ENCODE data around the gene SLC25A13. TPM values are rescaled to one million over a fixed set of nuclear protein-coding genes. Genes with fewer than 3 reads are reported as not detected.
A peak's percentile ranks its signal among the peaks of the same experiment; 100 is the strongest.
"Not testable (repeated sequence)": the region's sequence is repeated elsewhere in the genome, so short reads cannot be mapped to it uniquely, and the experiment has no call there.

The SLC25A13 gene
- total RNA-seq, 1 donor from 2014 or later: 96.4 TPM

- ATAC-seq (no peak), DNase-seq (ENCODE audit: low spot score) (no peak)
These were observed 20.9 kb downstream of the SLC25A13 start for GRCh38 chr7:96300986-96301385.

- ATAC-seq (no peak), DNase-seq (ENCODE audit: low spot score) (no peak)
These were observed 21.4 kb downstream of the SLC25A13 start for GRCh38 chr7:96300502-96300901.

- ATAC-seq (no peak), DNase-seq (ENCODE audit: low spot score) (no peak)
These were observed 22.4 kb downstream of the SLC25A13 start for GRCh38 chr7:96299496-96299895.

GRCh38 chr7:96297876-96298275 is 24.0 kb downstream of the SLC25A13 start:
- no peak for DNase-seq (ENCODE audit: low spot score)
- ATAC-seq: no peak

- not testable (repeated sequence) for ATAC-seq
These were observed 24.5 kb downstream of the SLC25A13 start for GRCh38 chr7:96297446-96297845.

GRCh38 chr7:96293911-96294310 is 28.0 kb downstream of the SLC25A13 start:
- DNase-seq (ENCODE audit: low spot score); ATAC-seq: not testable (repeated sequence)

More at GRCh38 chr7:96297446-96297845, 24.5 kb downstream of the SLC25A13 start:
- not testable (repeated sequence) for DNase-seq (ENCODE audit: low spot score)

GRCh38 chr7:96287559-96287958 is 34.3 kb downstream of the SLC25A13 start:
- no peak for DNase-seq (ENCODE audit: low spot score)
- ATAC-seq: no peak

GRCh38 chr7:96287132-96287531 is 34.8 kb downstream of the SLC25A13 start:
- DNase-seq (ENCODE audit: low spot score) (no peak), ATAC-seq (peak; percentile 31)

GRCh38 chr7:96285579-96285978 is 36.3 kb downstream of the SLC25A13 start:
- DNase-seq (ENCODE audit: low spot score): no peak
- no peak for ATAC-seq

- no peak for DNase-seq (ENCODE audit: low spot score)
- ATAC-seq: no peak
These were observed 37.1 kb downstream of the SLC25A13 start for GRCh38 chr7:96284835-96285234.

GRCh38 chr7:96284240-96284639 is 37.7 kb downstream of the SLC25A13 start:
- DNase-seq (ENCODE audit: low spot score): no peak
- ATAC-seq: no peak

- ATAC-seq: no peak
- no peak for DNase-seq (ENCODE audit: low spot score)
These were observed 39.1 kb downstream of the SLC25A13 start for GRCh38 chr7:96282835-96283234.

- no peak for DNase-seq (ENCODE audit: low spot score)
- ATAC-seq: peak; percentile 26
These were observed 44.0 kb downstream of the SLC25A13 start for GRCh38 chr7:96277921-96278320.

- no peak for DNase-seq (ENCODE audit: low spot score)
- peak; percentile 52 for ATAC-seq
These were observed 45.9 kb downstream of the SLC25A13 start for GRCh38 chr7:96276019-96276418.

GRCh38 chr7:96273716-96274115 is 48.2 kb downstream of the SLC25A13 start:
- no peak for DNase-seq (ENCODE audit: low spot score)
- no peak for ATAC-seq

- ATAC-seq (no peak), DNase-seq (ENCODE audit: low spot score) (no peak)
These were observed 52.5 kb downstream of the SLC25A13 start for GRCh38 chr7:96269246-96269994.

GRCh38 chr7:96266580-96266979 is 55.3 kb downstream of the SLC25A13 start:
- no peak for ATAC-seq

GRCh38 chr7:96266015-96266414 is 55.9 kb downstream of the SLC25A13 start:
- peak; percentile 53 for DNase-seq (ENCODE audit: low spot score)

More at GRCh38 chr7:96266580-96266979, 55.3 kb downstream of the SLC25A13 start:
- DNase-seq (ENCODE audit: low spot score): no peak

GRCh38 chr7:96253964-96254363 is 67.9 kb downstream of the SLC25A13 start:
- DNase-seq (ENCODE audit: low spot score) (no peak), ATAC-seq (peak; percentile 34)

More at GRCh38 chr7:96266015-96266414, 55.9 kb downstream of the SLC25A13 start:
- peak; percentile 91 for ATAC-seq

GRCh38 chr7:96253441-96253840 is 68.5 kb downstream of the SLC25A13 start:
- DNase-seq (ENCODE audit: low spot score): no peak
- peak; percentile 33 for ATAC-seq

- DNase-seq (ENCODE audit: low spot score) (no peak), ATAC-seq (no peak)
These were observed 71.0 kb downstream of the SLC25A13 start for GRCh38 chr7:96250776-96251361.

GRCh38 chr7:96248405-96248804 is 73.5 kb downstream of the SLC25A13 start:
- DNase-seq (ENCODE audit: low spot score) (peak; percentile 54), ATAC-seq (peak; percentile 80)
